Kidney glomerular epithelial cell (primary cell): ENCODE data around the gene IKZF5.

Experiments used
- DNase-seq: peaks from one replicate; lab custom pipeline; 2025; lab: John Stamatoyannopoulos, UW

Gene IKZF5

GRCh38 chr10:122980209-122981065, 28.2 kb downstream of the IKZF5 start, which contains the start of gene PSTK:
Gene PSTK (plus strand): TSS chr10:122980401. CDS start chr10:122980480, 79 bp downstream.
- peak; percentile 87 for DNase-seq

GRCh38 chr10:122974543-122975064, 34.0 kb downstream of the IKZF5 start:
- DNase-seq = no peak

- DNase-seq = no peak
Observed at GRCh38 chr10:122974023-122974422, 34.6 kb downstream of the IKZF5 start.

GRCh38 chr10:122968698-122969097, 39.9 kb downstream of the IKZF5 start:
- DNase-seq = no peak

- DNase-seq = no peak
Observed at GRCh38 chr10:122966879-122967278, 41.7 kb downstream of the IKZF5 start.

- DNase-seq = no peak
Observed at GRCh38 chr10:122962405-122962804, 46.2 kb downstream of the IKZF5 start.

GRCh38 chr10:122957474-122957873, 51.1 kb downstream of the IKZF5 start:
- DNase-seq = no peak

- no peak for DNase-seq
Observed at GRCh38 chr10:122955892-122956291, 52.7 kb downstream of the IKZF5 start.

GRCh38 chr10:122954731-122955050, 53.9 kb downstream of the IKZF5 start:
- DNase-seq = no peak

GRCh38 chr10:122953902-122954730, 54.5 kb downstream of the IKZF5 start, which contains the start of gene C10orf88:
Gene C10orf88 (minus strand): TSS chr10:122954227. CDS start chr10:122954178, 49 bp downstream.
- peak; percentile 99 for DNase-seq

GRCh38 chr10:122949296-122949695, 59.3 kb downstream of the IKZF5 start:
- DNase-seq = no peak
